Lower leg skin (tissue), 4 donors: Measurements from ENCODE around the gene TENM4. TPM values are rescaled to one million over a fixed set of nuclear protein-coding genes. Genes with fewer than 3 reads are reported as not detected.

Experiments used
- DNase-seq, 2 donors: peaks; one replicate each; pipeline ENCODE4 v3.0.0-alpha.2; 2019; ENCODE audit warnings: low spot score in 2 of 2
- H3K4me3 ChIP-seq: fragments of 200-600 bp; sonication (generic); 2 replicates; pipeline ENCODE4 v1.5.1; 2017; ENCODE audit warnings: mild to moderate bottlenecking, low read depth; ENCODE audit not compliant: poor library complexity, severe bottlenecking
- POLR2A ChIP-seq, 2 donors: fragments of 450-650 bp; IDR thresholded peaks; one replicate each; pipeline ENCODE4 v1.6.1; 2016 to 2017; ENCODE audit warnings: antibody characterized with exemption in 2 of 2, mild to moderate bottlenecking in 1 of 2, moderate library complexity in 1 of 2
- WGBS, 2 donors: methylation state at CpG; one replicate each; pipeline ENCODE4 v1.1.5; 2018; 5-methylcytosine and 5-hydroxymethylcytosine counted together
- intact Hi-C: fragments of 100-400 bp; cut with DNase I; formaldehyde crosslinking; loops from one replicate; pipeline ENCODE4 v1.15.0; 2023; ENCODE audit warnings: low total_unique reads
- total RNA-seq, 4 donors: library from RNA; depleted of rRNA; stranded (reverse); fragments of >200 nt; gene quantifications; one replicate each; pipeline ENCODE4 v1.1.0, GENCODE V29; 2016
- TF ChIP-seq, protein P1 (sequence below), 3 donors: fragments of 450-650 bp; IDR thresholded peaks; one replicate each; pipeline ENCODE4 v1.5.1; 2016; ENCODE audit warnings: antibody characterized with exemption in 3 of 3, mild to moderate bottlenecking in 3 of 3, moderate library complexity in 2 of 3

Gene TENM4
- total RNA-seq, 4 donors from 2014 or later, result 34.4 to 41.1 (median 36.6) TPM

GRCh38 chr11:79449040-79449439 lies 8.2 kb upstream of the TENM4 start:
- WGBS, 2 donors, result 91 to 94% methylated on average over 5 of the region's 5 CpGs
- DNase-seq, result no peak
- TF ChIP-seq, protein P1, sequence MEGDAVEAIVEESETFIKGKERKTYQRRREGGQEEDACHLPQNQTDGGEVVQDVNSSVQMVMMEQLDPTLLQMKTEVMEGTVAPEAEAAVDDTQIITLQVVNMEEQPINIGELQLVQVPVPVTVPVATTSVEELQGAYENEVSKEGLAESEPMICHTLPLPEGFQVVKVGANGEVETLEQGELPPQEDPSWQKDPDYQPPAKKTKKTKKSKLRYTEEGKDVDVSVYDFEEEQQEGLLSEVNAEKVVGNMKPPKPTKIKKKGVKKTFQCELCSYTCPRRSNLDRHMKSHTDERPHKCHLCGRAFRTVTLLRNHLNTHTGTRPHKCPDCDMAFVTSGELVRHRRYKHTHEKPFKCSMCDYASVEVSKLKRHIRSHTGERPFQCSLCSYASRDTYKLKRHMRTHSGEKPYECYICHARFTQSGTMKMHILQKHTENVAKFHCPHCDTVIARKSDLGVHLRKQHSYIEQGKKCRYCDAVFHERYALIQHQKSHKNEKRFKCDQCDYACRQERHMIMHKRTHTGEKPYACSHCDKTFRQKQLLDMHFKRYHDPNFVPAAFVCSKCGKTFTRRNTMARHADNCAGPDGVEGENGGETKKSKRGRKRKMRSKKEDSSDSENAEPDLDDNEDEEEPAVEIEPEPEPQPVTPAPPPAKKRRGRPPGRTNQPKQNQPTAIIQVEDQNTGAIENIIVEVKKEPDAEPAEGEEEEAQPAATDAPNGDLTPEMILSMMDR (IDR thresholded peaks at IDR 0.05), result no peak
- TF ChIP-seq POLR2A (IDR thresholded peaks at IDR 0.05), result no peak
- intact Hi-C loops, result no loop called here
- no peak overlapping the region for H3K4me3 ChIP-seq

- no peak for TF ChIP-seq POLR2A (IDR thresholded peaks at IDR 0.05)
- TF ChIP-seq, protein P1 (IDR thresholded peaks at IDR 0.05), result no peak
- intact Hi-C loops, result no loop called here
- no peak overlapping the region for H3K4me3 ChIP-seq
- WGBS, 2 donors, result 62 to 65% methylated on average over 5 of the region's 5 CpGs
- no peak for DNase-seq
Observed at GRCh38 chr11:79447038-79447786, 6.4 kb upstream of the TENM4 start.

DNA sequence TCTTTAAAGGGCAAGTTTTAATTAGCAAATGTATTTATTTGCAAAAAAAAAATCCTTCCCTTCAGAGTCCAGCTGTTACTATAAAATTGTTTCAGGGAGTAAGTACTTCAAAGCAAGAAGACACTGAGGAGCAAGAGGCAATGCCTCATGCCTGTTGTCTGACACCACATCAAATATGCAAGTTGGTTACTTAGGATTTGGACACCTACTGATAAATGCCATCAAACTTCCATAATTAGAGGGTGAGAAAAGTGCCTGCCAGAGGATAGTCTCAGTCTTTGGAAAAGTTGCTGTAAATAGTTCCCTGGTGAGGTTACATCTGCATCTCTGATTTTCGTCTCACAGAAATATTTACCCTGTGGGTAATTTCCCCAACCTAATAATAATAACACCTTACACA lies 4.1 kb upstream of the TENM4 start:
- no peak for TF ChIP-seq POLR2A (IDR thresholded peaks at IDR 0.05)
- DNase-seq, result no peak
- WGBS, 2 donors, result 31 to 52% methylated on average over 1 of the region's 1 CpG
- intact Hi-C loops, result no loop called here
- H3K4me3 ChIP-seq, result no peak overlapping the region

- H3K4me3 ChIP-seq, result no peak overlapping the region
- intact Hi-C loops, result no loop called here
- no peak for DNase-seq
- 35 to 40% methylated on average over 10 of the region's 10 CpGs for WGBS, 2 donors
- TF ChIP-seq, protein P1 (IDR thresholded peaks at IDR 0.05), result no peak
- TF ChIP-seq POLR2A (IDR thresholded peaks at IDR 0.05), result no peak
Observed at GRCh38 chr11:79441461-79441875, 638 bp upstream of the TENM4 start.

- intact Hi-C loops, result no loop called here
- TF ChIP-seq POLR2A (IDR thresholded peaks at IDR 0.05), result no peak
- TF ChIP-seq, protein P1 (IDR thresholded peaks at IDR 0.05), result no peak
- peak in 1 of 2 donors; percentile 87 for DNase-seq
- peak overlapping the region; percentile 36 for H3K4me3 ChIP-seq
- WGBS, 2 donors, result 1% methylated on average over 18 to 29 of the region's 72 CpGs
Observed at GRCh38 chr11:79439886-79440570, 802 bp downstream of the TENM4 start.

GRCh38 chr11:79439410-79439885 lies 1.4 kb downstream of the TENM4 start:
- H3K4me3 ChIP-seq, result no peak overlapping the region
- no peak for TF ChIP-seq POLR2A (IDR thresholded peaks at IDR 0.05)
- TF ChIP-seq, protein P1 (IDR thresholded peaks at IDR 0.05), result no peak
- intact Hi-C loops, result no loop called here
- peak in 1 of 2 donors; percentile 84 for DNase-seq
- 2% methylated on average over 20 to 22 of the region's 24 CpGs for WGBS, 2 donors
